Ovary (tissue), 3 donors: Measurements from ENCODE around the gene CEP152.

Source experiments
- CTCF ChIP-seq, 3 donors: fragments of 450-650 bp in 2 of 3; fragments of 200-600 bp in 1 of 3; IDR thresholded peaks; one replicate each; pipeline versions ENCODE4 v1.5.1 to v1.8.0; 2016 to 2022; ENCODE audit warnings: antibody characterized with exemption in 3 of 3, mild to moderate bottlenecking in 1 of 3
- EP300 ChIP-seq: sonication (generic); formaldehyde crosslinking; IDR thresholded peaks from one replicate; pipeline ENCODE4 v1.6.1; 2017; ENCODE audit warnings: antibody characterized with exemption
- POLR2A ChIP-seq: fragments of 450-650 bp; IDR thresholded peaks from one replicate; pipeline ENCODE4 v1.6.1; 2017; ENCODE audit warnings: antibody characterized with exemption, mild to moderate bottlenecking, moderate library complexity
- donor health status: DM: no; HTN: no; CAD: no.

GRCh38 chr15:48796930-48797329 lies 13.9 kb downstream of the CEP152 start:
- no peak for TF ChIP-seq CTCF (IDR thresholded peaks at IDR 0.05)
- TF ChIP-seq POLR2A, result no peak
- no peak for TF ChIP-seq EP300
